ENCODE measurements around the gene NEURL2. TPM values are rescaled to one million over a fixed set of nuclear protein-coding genes. Genes with fewer than 3 reads are reported as not detected.
"Not testable (repeated sequence)": the region's sequence is repeated elsewhere in the genome, so short reads cannot be mapped to it uniquely, and the experiment has no call there.

The NEURL2 gene
- total RNA-seq, 1 donor from 2014 or later: 6.9 TPM

GRCh38 chr20:45934586-45935415 is 43.8 kb upstream of the NEURL2 start, which contains the start of gene PCIF1:
TSS of gene PCIF1 (plus strand) at chr20:45934683. CDS start at chr20:45939000, 4,317 bp downstream.
- H3K4me3 ChIP-seq (ENCODE audit: low read depth, low read length): peak within 1 kb of the TSS; percentile 91
- no peak for TF ChIP-seq CTCF (conservative IDR thresholded peaks at IDR 0.05; ENCODE audit: low read depth, low read length)
- DNase-seq (ENCODE audit: low read depth): peak; percentile 78

GRCh38 chr20:45934046-45934585 is 43.1 kb upstream of the NEURL2 start:
- DNase-seq (ENCODE audit: low read depth): no peak
- peak overlapping the region; percentile 91 for H3K4me3 ChIP-seq (ENCODE audit: low read depth, low read length)
- TF ChIP-seq CTCF (conservative IDR thresholded peaks at IDR 0.05; ENCODE audit: low read depth, low read length): no peak

GRCh38 chr20:45933266-45934045 is 42.4 kb upstream of the NEURL2 start:
- no peak for DNase-seq (ENCODE audit: low read depth)
- peak overlapping the region; percentile 91 for H3K4me3 ChIP-seq (ENCODE audit: low read depth, low read length)
- peak; percentile 44 for TF ChIP-seq CTCF (conservative IDR thresholded peaks at IDR 0.05; ENCODE audit: low read depth, low read length)

GRCh38 chr20:45931680-45932079 is 40.7 kb upstream of the NEURL2 start:
- DNase-seq (ENCODE audit: low read depth); H3K4me3 ChIP-seq (ENCODE audit: low read depth, low read length): not testable (repeated sequence)

- no peak for TF ChIP-seq CTCF (conservative IDR thresholded peaks at IDR 0.05; ENCODE audit: low read depth, low read length)
- DNase-seq (ENCODE audit: low read depth): no peak
Observed at GRCh38 chr20:45927071-45927878, 36.3 kb upstream of the NEURL2 start.

GRCh38 chr20:45926731-45927070 is 35.7 kb upstream of the NEURL2 start:
- no peak for DNase-seq (ENCODE audit: low read depth)
- TF ChIP-seq CTCF (conservative IDR thresholded peaks at IDR 0.05; ENCODE audit: low read depth, low read length): no peak
- no peak overlapping the region for H3K4me3 ChIP-seq (ENCODE audit: low read depth, low read length)

More at GRCh38 chr20:45927071-45927878, 36.3 kb upstream of the NEURL2 start:
- H3K4me3 ChIP-seq (ENCODE audit: low read depth, low read length): no peak overlapping the region
